HK-2 (cell line): Measurements from ENCODE around the gene ALK.
"Not testable (repeated sequence)": the region's sequence is repeated elsewhere in the genome, so short reads cannot be mapped to it uniquely, and the experiment has no call there.

Experiments used
- DNase-seq: peaks from one replicate; pipeline ENCODE4 v3.0.0-alpha.2; 2018; ENCODE audit not compliant: unreplicated experiment

The ALK gene

DNA sequence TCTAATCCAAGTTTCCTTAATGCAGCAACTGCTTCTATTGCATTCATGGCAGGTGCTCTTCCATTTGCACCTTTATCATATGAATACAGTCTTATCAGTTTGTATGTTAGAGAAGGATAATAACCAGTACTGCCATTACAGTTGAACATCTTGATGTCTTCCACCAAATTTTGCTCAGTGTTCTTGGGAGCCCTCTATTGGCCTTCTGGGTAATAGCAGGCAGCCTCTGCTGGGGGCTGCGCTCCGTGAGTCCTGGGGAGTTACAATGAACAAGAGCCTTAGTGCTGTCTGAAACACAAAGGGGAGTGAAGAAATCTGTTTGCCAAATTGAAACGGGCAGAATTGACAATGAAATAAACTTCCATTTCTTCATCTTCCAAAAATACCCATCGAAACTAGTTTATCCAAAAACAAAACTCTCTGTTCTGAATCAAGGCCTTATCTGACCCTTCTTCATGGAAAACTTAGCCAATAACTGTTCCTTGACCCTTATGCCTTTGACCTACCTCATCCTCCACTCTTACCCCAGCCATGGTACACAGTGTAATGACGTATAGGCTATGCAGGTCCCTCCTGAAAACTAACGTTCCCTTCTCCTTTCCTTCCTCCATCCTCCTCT is 79.9 kb downstream of the ALK start:
- DNase-seq = peak; percentile 14

DNA sequence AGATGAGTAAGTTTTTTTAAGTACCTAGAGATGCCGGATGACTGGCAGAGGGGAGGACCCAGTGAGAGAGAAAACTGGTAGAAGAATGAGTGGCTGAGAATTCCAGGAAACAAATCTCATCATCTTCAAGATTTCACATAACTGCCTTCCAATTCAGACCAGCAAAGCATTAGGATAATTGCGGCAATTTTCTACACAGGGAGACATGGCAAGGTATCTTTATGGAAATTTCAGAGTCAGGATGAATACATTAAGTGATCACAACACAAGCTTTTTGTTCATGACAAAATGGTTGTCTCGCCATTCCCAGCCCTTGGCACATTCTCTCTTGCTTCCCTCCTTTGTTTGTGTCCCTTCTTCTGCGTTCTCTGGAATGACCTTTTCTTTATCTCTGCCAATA is 82.1 kb downstream of the ALK start:
- DNase-seq = no peak

DNA sequence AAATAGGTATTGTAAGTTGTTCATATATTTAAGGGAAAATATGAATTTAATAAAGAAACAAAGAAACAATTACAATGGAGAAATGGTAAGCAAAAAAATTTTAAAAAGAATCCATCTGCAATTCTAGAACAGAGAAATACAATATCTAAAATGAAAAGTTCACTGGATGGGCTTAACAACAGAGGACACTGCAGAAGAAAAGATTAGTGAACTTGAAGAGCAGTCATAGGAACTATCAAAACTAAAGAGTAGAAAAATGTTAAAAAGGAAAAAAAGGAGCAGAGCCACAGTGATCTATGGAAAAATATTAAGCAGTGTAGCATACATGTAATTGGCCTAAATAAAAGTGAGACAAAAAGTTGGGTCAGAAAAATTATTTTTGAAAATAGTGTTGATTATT is 83.5 kb downstream of the ALK start:
- DNase-seq = no peak

DNA sequence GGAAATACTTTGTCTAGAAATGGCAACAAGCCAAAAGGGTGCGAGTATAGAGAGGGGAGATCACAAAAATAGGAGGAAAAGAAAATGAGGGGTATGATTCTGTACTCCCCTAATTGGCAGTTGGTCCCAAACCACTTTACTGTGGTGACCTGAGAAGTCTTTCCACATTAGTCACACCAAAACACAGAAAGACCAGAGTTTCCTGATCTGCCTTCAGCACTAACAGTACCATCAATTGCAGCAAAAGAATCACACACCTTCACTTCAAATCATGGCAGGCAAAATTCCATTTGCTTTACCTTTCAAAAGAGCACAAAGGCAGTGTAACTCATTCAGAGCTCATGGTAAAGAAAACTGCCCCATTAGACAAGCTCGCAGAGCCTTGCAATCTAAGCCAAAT is 86.8 kb downstream of the ALK start:
- DNase-seq = no peak

DNA sequence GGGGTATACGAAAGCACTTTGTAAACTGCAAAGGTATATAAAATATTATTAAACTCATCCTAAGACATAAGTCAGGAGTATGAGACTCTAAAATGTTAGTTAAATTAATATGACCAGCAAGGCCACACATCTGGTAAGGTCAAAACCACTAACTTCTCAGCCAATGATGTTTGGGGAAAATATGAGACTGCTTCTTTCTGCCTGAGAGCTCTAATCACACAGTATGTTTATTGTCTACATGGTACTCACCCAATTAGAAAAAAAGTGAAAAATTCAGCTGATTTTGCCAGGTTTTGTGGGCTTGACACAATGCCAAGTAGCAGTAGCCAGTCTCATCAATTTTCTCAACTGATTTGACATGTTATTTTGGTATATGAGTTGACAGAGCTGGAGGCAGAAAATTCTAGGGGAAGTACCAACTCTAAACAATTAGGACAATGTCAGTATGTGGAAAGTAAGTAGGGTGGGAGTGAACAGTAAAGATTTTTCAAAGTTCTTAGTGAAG is 87.3 kb downstream of the ALK start:
- DNase-seq = no peak

DNA sequence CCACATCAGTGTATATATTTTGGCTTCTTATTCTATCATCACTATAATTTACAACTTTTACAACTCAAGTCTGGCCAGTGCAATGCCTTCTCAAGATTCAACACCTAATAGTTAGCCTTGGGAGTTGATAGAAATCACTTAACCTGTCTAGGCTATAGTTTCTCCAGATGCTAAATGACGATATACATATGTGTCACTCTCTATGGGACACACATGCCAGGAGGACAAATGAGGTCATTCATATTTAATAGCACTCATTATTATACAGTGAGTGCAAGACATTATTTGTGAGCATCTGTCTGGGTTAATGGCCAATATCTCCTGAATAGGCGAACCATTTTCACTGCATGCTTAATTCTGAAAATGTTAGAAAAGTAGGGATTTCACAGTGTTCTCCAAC is 89.8 kb downstream of the ALK start:
- DNase-seq = no peak

DNA sequence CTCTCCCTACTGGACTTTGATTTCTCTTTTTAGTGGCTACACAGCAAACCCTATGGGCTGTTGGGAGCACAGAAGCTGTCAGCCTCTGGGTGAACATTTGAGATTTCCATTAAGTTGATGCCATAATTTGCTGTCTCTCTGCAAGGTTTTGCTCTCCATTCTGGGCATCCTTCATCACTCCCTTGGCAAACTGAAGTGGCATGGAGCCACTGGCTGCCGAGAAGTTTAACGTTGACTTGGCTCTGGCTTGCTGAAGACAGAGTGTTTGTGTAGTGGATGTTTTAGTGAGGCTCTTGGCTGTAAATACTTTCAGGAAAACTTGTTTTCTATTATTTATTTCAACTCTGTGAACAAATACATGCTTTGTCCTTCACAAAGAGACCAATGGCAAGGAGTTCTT is 91.5 kb downstream of the ALK start:
- no peak for DNase-seq

DNA sequence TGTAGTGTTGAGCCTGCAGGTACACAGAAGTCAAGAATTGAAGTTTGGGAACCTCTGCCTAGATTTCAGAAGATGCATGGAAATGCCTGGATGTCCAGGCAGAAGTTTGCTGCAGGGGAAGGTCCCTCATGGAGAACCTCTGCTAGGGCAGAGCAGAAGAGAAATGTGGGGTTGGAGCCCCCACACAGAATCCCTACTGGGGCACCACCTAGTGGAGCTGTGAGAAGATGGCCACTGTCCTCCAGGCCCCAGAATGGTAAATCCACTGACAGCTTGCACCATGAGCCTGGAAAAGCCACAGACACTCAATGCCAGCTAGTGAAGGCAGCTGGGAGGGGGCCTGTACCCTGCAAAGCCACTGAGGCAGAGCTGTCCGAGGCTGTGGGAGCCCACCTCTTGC is 97.2 kb downstream of the ALK start:
- not testable (repeated sequence) for DNase-seq

DNA sequence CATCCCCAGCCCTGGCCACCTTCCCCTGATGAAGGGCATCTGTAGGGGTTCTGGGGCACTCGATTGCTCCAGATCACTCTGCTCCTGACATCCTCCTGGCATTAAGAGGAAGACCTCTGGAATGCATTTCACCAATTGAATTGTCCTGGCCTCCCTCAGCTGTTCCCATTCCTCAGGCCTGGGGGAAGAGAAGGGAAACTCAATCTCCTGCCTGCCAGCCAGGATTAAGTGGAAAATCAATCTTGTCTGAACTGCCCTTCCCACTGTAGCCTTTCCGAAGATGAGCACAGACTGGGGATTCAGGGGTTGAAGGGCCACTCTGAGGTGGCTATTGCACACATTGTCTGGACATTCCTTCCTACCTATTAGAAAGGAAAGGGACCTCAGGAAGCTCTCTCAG is 99.8 kb downstream of the ALK start:
- no peak for DNase-seq

DNA sequence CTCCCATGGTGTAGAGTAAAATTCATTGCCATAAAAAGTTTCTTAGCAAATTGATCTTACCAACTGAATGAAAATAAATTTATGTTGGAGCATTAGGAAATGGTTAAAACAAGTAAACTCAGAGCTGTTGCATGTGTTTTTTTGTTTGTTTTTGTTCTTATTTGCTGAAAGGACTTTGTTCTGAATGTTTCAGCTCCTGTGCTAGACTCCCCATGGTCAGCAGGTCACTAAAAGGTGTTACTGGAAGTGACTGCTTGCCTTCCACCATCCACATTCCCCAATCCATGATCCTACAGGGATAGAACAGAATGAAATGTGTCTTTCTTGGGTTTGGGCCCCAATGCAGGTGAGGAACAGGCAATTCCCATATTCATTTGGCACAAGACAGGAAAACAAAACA is 101.8 kb downstream of the ALK start:
- no peak for DNase-seq

DNA sequence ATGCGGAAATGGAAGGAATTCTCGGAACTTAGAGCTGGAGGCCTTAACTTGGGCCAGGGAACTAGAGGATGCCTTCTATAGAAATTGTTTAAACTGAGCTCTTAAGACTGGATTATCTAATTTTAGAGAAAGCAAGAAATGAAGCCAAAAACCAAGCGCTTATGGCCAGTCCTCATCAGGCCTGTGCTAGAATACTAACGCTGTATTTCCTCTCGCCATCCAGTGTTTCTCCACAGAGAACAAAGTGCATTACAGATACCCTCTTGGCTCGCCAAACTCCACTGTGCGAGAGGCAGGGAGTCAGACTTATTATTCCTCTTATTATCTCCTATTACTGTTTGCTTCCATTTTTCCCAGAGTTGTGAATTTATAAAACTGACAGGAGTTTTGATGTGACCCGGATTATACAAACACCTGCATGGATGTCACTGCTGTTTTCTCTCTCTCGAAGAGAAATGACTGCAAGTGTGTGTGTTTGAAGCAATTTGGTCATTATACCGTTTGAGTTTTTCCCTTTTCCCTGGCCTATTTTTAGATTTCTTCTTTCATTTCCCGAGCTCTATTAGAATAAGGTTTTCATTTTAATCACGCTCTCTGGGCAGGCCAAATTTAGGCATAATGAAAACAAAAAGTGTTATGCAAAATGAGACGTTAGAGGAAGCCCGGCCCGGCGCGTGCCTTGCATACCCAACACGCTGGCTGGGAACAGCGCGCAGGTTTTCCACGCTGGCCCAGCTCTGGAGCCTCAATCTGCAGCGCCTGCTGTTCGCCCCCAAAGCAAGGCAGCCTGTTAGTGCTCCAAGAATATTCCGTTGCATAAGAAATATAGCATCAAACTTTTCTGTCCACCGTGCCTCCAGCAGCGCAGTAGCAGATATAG is 103.3 kb downstream of the ALK start:
- no peak for DNase-seq

DNA sequence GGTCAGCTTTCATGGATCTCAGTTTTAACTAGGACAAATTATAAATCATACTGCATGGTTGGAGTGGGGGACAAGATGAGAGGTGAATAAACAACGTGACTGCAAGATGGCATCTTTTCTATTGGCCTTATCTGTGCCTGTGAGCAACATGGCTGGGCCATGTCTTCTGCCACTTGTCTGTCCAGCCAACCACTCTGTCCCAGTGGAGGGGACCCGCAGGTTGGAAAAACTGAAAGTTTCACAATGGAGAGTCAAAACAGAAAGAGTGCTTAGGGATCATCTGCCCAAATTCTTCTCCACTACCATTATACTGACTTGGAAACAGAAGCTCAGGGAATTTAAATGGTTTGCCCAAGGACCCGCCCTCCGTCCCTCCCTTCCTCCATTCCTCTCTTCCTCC is 104.1 kb downstream of the ALK start:
- no peak for DNase-seq

DNA sequence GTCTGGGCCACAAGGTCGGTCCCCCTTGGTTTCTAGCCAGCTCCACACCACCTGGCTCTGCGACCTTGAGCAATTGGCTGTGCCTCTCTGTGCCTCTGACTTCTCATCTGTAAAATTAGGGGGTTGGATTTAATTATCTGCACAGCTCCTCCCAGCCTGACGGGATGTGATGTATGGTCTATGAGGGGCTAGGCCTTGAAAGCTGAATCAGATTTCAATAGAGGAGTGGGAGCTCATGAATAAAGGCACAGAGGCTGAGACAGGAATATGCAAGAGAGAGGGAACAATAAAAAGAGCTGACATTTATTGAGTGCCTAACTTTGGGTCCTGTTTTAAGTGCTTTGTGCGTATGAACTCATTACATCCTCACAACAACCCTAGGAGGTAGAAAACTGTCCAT is 104.7 kb downstream of the ALK start:
- no peak for DNase-seq

DNA sequence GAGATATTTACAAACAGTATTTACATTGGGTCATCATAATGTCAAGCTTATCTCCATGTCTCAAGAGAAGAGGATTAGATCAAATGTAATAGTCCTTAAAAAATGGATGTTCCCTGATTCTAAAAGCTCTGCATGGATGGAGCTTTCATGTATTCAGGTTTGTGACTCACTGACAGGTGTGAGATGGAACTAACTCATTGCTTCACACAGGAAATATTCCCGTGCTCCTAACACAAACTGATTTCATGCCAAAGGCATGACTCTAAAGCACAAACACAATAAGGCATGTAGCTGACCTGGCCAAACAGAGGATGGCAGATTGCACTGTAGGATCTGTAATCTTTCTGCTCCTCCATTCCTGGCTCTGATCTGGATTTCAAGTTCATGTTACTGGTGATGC is 110.0 kb downstream of the ALK start:
- no peak for DNase-seq

DNA sequence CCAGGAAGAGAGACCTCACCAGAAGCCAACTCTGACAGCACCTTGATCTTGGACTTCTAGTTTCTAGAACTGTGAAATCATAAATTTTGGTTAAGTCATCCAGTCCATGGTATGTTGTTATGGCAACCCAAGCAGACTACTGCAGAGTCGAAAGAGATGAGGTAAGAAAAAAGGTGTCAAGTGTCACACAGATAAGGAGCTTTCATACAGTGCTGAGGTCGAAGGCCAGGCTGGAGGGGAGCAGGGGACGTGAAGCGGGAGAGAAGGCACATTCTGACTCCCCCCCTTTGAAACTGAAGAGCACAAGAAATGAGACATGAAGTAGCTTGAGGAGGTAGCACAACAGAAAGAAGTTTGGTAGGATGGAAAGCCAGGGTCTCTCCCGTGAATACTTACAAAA is 110.4 kb downstream of the ALK start:
- no peak for DNase-seq

DNA sequence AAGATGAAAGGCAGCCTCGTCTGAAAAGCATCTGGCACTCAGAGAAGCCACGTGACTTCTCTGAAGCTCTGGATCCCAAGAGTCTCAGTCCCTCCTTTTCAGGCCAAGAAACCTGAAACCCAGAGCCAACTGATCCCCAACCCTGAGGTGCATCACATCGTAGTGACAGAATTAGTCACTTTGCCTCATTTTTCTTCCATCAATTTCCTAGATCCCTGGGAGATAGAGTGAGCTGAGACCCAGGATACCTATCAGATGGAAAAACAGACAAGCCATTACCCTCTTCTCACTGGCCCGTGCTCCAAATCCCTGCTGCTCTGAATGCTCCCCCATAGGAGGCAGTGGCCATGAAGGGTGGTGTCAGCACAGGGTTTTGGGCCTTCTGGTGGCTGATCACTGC is 113.1 kb downstream of the ALK start:
- DNase-seq = no peak

DNA sequence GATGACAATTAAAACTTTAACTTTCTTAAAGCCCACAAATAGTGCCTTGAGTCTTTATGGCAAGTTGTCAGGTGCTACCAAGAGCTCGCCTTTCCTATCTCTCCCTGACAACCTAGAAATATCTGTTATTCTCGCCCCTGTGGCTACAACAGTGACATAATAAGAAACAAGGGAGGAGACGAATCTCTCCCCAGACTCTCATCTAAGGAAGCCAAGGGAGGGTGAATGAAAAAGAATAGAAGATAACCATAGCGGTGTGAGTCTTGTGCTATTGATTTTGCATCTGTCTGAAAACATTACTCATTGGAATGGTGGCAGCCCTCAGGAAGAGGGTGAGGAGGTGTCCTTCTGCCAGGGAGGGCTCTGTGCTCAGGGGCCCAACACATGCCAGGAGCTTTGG is 114.3 kb downstream of the ALK start:
- no peak for DNase-seq

DNA sequence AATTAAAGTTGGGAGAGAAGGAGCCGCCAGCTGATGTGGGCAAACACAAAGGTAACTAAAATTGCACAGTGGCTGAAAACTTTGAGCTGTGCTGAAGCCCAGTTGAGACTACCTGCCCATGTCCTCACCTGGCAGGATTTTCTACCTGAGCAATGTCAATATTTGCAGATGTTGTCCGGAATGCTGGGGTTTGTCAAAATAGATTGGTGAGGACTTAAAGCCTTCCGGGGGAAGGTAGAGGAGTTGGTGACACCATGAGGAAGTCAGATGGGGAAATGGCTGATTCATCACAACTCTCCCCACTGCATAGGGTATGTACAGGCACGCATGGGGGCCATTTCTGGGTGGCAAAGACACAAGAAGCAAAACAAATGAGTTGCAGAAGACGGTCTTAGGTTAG is 114.9 kb downstream of the ALK start:
- DNase-seq = no peak

DNA sequence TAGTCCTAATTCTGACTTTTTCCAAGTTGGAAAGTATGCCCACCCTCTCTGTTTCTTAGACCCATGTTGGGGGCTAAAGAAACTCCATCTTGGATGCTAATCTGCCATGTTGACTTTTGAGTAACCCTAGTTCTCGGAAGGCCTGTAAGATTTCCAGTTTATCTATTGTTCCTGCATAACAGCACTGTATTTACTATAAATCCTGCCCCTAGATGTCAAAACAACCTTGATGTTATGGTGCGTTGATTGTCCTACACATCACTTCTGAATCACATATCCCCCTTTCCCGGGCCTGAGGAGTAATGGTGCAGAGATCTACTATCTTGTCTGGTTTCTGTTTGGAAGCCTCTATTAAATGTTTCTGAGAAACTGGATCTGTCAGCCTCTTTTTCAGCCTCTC is 116.7 kb downstream of the ALK start:
- no peak for DNase-seq

DNA sequence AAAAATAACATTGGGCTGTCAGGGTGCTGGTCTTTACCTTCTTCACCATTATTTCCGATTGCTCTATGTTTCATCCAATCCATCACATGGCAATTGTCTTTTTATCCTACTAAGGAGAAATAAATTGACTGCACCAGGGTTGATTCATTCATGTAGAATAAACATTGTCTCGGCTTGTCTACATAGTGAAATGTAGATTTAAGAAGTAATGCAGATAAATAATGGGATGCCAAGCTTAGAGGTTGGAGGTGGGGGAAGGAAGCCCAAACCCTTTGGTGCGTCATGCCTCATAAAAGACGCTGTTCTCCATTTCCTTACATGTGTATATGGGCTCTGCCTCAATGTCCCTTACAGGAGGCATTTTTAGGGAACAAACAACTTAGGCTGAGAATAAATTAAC is 117.8 kb downstream of the ALK start:
- DNase-seq = no peak

DNA sequence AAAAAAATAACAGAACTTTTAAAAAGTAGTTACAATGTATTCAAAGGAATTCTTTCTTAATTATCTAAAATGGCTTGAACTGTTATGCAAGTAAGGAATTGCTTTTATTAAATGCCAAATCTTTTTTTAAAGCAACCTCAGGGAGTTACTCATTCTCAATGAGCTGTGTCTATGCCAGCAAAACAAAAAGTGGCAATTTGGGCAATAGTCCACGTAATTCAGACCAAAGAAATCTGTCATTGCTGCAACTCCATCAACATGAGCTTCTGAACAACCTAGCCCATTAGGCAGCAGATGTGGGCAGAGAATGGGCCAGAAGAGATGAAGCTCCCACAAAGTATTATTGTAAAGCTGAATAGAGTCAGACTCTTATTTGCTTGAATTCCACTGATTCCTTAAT is 118.4 kb downstream of the ALK start:
- DNase-seq = no peak

DNA sequence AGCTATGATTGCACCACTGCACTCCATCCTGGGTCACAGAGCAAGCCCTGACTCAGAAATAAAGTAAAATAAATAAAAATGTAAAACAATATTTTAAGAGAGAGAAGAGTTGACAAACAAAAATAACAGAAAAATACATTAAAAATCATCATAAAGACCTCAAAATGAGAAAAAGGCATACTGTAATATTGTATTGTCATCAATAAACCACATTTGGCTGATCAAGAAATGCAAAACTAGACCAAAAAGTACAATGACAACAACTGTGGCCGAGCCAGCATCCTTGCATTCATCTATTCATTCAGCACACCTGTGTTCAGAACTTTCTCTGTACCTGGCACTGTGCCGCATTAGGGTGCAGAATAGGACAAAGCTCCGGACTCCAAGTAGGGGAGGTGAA is 121.8 kb downstream of the ALK start:
- no peak for DNase-seq

DNA sequence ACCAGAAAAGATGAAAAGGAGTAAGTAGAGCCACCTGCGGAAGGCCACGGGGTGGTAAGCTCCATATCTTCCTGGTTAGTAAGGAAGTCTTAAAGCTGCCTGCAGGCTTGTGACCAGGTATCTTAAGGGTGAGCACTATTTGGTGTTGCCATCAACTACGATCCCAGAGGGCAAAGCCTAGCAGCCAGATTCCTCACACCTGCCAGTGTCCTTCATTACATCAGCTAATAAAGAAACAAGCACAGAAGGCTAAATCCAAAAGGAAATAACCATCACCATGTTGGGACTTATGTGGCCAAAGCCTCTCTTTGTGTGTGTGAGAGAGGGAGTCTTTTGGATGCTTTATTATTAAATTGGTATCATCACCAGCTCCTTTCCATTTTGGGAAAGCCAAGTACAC is 123.5 kb downstream of the ALK start:
- DNase-seq = no peak

DNA sequence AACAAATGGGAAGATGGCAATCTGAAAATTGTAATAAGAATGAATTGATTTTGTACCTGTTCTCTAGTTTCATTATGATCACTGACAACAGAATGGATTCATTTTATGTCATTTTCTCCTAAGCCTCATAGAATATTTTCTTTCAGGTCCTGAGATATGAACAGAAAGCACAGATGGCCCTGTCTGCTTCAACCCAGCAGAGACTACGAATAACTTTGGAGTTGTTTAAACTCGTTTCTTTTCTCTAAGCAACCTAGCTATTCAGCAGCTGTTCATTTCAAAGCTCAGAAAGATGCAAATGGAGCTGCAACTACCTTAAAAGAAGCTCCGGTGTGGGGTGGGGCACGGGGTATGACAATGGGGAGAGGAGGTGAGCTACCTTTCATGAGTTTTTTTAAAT is 124.9 kb downstream of the ALK start:
- no peak for DNase-seq
